HG02642 (cell line): ENCODE data around the gene FBXW8.

Source experiments
- ATAC-seq: cut with Tn5 transposase; IDR thresholded peaks from one replicate; pipeline ENCODE4 v1.9.1; 2021; ENCODE audit warnings: mild to moderate bottlenecking; ENCODE audit not compliant: unreplicated experiment, poor library complexity

The FBXW8 gene

GRCh38 chr12:117068492-117068891 lies 157.7 kb downstream of the FBXW8 start:
- no peak for ATAC-seq

DNA sequence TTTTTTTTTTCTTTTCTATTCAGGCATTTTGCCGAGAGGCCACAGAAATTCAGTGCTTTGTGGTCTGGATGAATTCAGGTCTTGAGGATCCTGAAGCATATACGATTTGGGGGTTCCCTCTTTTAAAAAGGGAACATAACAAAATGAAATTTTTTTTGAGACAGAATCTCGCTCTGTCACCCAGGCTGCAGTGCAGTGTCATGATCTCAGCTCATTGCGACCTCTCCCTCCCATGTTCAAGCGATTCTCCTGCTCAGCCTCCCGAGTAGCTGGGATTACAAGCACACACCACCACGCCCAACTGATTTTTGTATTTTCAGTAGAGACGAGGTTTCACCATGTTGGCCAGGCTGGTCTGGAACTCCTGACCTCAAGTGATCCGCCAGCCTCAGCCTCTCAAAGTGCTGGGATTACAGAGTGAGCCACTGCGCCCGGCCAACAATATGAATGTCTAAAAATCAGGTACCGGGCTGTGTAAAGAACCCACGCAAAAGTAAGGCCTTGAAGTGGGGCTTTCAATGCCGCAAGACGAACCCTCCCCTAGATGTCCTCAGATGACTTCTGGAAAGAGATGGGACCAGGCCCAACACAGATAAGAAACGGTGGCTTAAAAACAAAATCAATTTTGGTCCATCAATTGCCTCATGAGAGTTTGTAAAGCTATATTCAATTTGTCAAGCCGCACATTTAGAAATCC lies 158.5 kb downstream of the FBXW8 start:
- ATAC-seq = no peak

GRCh38 chr12:117069926-117070900 lies 159.5 kb downstream of the FBXW8 start:
- ATAC-seq = no peak

GRCh38 chr12:117071009-117071408 lies 160.3 kb downstream of the FBXW8 start:
- ATAC-seq = no peak

GRCh38 chr12:117072106-117072505 lies 161.4 kb downstream of the FBXW8 start:
- no peak for ATAC-seq

DNA sequence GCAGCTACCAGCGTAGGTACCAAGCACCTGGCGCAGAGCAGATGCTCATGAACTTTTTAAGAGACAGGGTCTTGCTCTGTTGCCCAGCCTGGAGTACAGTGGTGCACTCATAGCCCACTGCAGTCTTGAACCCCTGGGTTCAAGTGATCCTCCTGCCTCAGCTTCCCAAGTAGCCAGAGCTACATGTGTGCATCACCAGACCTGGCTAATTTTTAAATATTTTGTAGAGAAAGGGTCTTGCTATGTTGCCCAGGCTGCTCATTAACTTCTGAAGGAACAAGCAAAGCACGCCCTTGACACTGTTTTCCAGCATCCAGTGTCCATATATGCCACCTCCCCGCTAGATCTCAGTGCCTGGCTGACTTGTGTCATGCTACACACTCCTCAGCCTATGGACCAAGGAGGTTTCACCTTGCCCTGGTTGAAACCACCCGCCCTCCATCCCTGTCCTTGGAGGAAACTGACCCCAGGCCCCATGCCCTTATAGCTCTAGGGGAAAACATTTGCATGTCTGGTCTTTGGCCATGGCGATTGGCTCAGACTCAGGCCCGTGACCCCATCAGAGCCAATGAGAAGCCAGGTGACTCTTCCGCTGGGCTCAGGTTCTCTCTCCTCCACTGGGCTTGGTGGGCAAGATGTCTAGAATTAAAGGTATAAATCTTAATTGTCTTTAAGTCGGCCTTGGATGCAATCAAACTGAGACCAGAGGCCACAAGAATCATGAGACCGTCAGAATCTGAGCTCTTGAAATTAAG lies 162.2 kb downstream of the FBXW8 start:
- no peak for ATAC-seq

- no peak for ATAC-seq
Measured at GRCh38 chr12:117073611-117074010, 162.9 kb downstream of the FBXW8 start.

GRCh38 chr12:117076410-117077372 lies 165.9 kb downstream of the FBXW8 start:
- no peak for ATAC-seq

DNA sequence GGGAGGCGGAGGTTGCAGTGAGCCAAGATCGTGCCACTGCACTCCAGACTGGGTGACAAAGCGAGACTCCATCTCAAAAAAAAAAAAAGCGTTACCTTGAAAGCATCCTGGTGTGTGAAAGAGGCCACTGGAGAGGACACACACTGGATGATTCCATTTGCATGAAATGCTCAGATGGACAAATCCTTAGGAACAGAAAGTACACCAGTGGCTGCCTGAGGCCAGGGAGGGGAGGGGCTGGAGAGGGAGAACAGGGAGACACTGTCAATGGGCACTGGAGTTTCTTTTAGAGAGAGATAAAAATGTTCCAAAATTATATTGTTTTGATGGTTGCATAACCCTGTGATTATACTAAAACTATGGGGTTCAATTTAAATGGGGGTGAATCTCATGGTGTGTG lies 168.7 kb downstream of the FBXW8 start:
- ATAC-seq = no peak

- ATAC-seq = no peak
Measured at GRCh38 chr12:117080661-117081144, 170.0 kb downstream of the FBXW8 start.
